DND-41 (cell line): ENCODE measurements around the gene ITGA11.

Source experiments
- ATAC-seq: fragments of 200-7000 bp; cut with Tn5 transposase; 3 replicates; pipeline ENCODE4 v1.9.1; 2021; ENCODE audit warnings: low read depth; ENCODE audit not compliant: insufficient read depth
- DNase-seq: peaks from one replicate; pipeline ENCODE4 v3.0.0-alpha.2; 2020
- H2AFZ ChIP-seq: 2 replicates; pipeline ENCODE4 v1.6.0; 2012; ENCODE audit warnings: low read depth, low read length
- H3K27ac ChIP-seq: 2 replicates; pipeline ENCODE4 v1.5.1; 2012; ENCODE audit warnings: low read length, inconsistent platforms
- H3K27me3 ChIP-seq: fragments of 200-600 bp; sonication (generic); 2 replicates; pipeline ENCODE4 v1.6.0; 2012; ENCODE audit warnings: low read length, mild to moderate bottlenecking, inconsistent platforms; ENCODE audit not compliant: insufficient read depth, poor library complexity
- H3K36me3 ChIP-seq: 2 replicates; pipeline ENCODE4 v1.5.1; 2012; ENCODE audit warnings: low read length, inconsistent platforms; ENCODE audit not compliant: insufficient read depth
- H3K4me1 ChIP-seq: 2 replicates; pipeline ENCODE4 v1.5.1; 2012; ENCODE audit warnings: mild to moderate bottlenecking, low read length; ENCODE audit not compliant: insufficient read depth
- H3K4me2 ChIP-seq: 2 replicates; pipeline ENCODE4 v1.6.0; 2012; ENCODE audit warnings: mild to moderate bottlenecking, moderate library complexity, low read length, inconsistent platforms; ENCODE audit not compliant: insufficient read depth
- H3K4me3 ChIP-seq, 2 experiments: fragments of 200-600 bp in 1 of 2; shearing (Covaris generic) in 1 of 2; 2 replicates each; pipeline ENCODE4 v1.5.1; 2012 to 2016; ENCODE audit warnings: inconsistent platforms in 2 of 2, low read length in 2 of 2, mild to moderate bottlenecking in 2 of 2, low read depth in 1 of 2, moderate library complexity in 1 of 2
- H3K79me2 ChIP-seq: 2 replicates; pipeline ENCODE4 v1.6.0; 2012; ENCODE audit warnings: low read length, inconsistent platforms; ENCODE audit not compliant: insufficient read depth
- H3K9ac ChIP-seq: 2 replicates; pipeline ENCODE4 v1.6.0; 2012; ENCODE audit warnings: low read depth, mild to moderate bottlenecking, inconsistent platforms, low read length, moderate library complexity
- H3K9me3 ChIP-seq: 2 replicates; pipeline ENCODE4 v1.5.1; 2012; ENCODE audit warnings: low read length, moderate library complexity, mild to moderate bottlenecking, inconsistent platforms; ENCODE audit not compliant: insufficient read depth, severe bottlenecking
- H4K20me1 ChIP-seq: 2 replicates; pipeline ENCODE4 v1.6.0; 2012; ENCODE audit warnings: low read length; ENCODE audit not compliant: insufficient read depth
- CTCF ChIP-seq: IDR thresholded peaks from 2 replicates; pipeline ENCODE4 v1.5.1; 2012; ENCODE audit warnings: borderline replicate concordance, low read length, moderate library complexity, mild to moderate bottlenecking; ENCODE audit not compliant: poor library complexity, severe bottlenecking; ENCODE audit errors: extremely low read depth
- EZH2 ChIP-seq: IDR thresholded peaks from 3 replicates; pipeline ENCODE4 v1.6.1; 2012; ENCODE audit warnings: borderline replicate concordance, low read depth, mild to moderate bottlenecking, moderate library complexity, low read length, inconsistent platforms; ENCODE audit not compliant: severe bottlenecking

Gene ITGA11

GRCh38 chr15:68419301-68420175 is 12.4 kb downstream of the ITGA11 start:
- no peaks in the 10 kb centered on the region for H4K20me1 ChIP-seq
- H3K27me3 ChIP-seq = no peaks in the 10 kb centered on the region
- H2AFZ ChIP-seq = no peak overlapping the region
- DNase-seq (no peak), ATAC-seq (no peak)
- H3K27ac ChIP-seq = no peak overlapping the region
- H3K4me3 ChIP-seq = no peak overlapping the region
- no peaks in the 10 kb centered on the region for H3K36me3 ChIP-seq
- no peaks in the 10 kb centered on the region for H3K4me1 ChIP-seq
- H3K79me2 ChIP-seq = no peaks in the 10 kb centered on the region
- H3K9ac ChIP-seq = no peak overlapping the region
- TF ChIP-seq EZH2 = no peak
- no peak for TF ChIP-seq CTCF
- no peak overlapping the region for H3K4me2 ChIP-seq
- H3K9me3 ChIP-seq = no peaks in the 10 kb centered on the region

- no peak for TF ChIP-seq CTCF
- no peak for TF ChIP-seq EZH2
- no peak overlapping the region for H3K27ac ChIP-seq
- H3K36me3 ChIP-seq = no peaks in the 10 kb centered on the region
- H3K9ac ChIP-seq = no peak overlapping the region
- no peaks in the 10 kb centered on the region for H4K20me1 ChIP-seq
- no peak overlapping the region for H3K4me2 ChIP-seq
- no peaks in the 10 kb centered on the region for H3K4me1 ChIP-seq
- no peak for DNase-seq
- H3K27me3 ChIP-seq = no peaks in the 10 kb centered on the region
- no peak overlapping the region for H3K4me3 ChIP-seq
- no peaks in the 10 kb centered on the region for H3K79me2 ChIP-seq
- H3K9me3 ChIP-seq = no peaks in the 10 kb centered on the region
- no peak for ATAC-seq
- no peak overlapping the region for H2AFZ ChIP-seq
These were observed 13.3 kb downstream of the ITGA11 start for GRCh38 chr15:68418611-68419161.

- no peak overlapping the region for H3K9ac ChIP-seq
- no peak overlapping the region for H3K4me3 ChIP-seq
- H3K79me2 ChIP-seq = no peaks in the 10 kb centered on the region
These were observed 14.1 kb downstream of the ITGA11 start for GRCh38 chr15:68417897-68418296.

More at GRCh38 chr15:68417897-68418296, 14.1 kb downstream of the ITGA11 start:
- Histone ChIP-seq H4K20me1 (no peaks in the 10 kb centered on the region), H3K9me3 (no peaks in the 10 kb centered on the region), H3K36me3 (no peaks in the 10 kb centered on the region), H3K4me2 (no peak overlapping the region), H3K27me3 (no peaks in the 10 kb centered on the region), H3K4me1 (no peaks in the 10 kb centered on the region), H2AFZ (no peak overlapping the region), H3K27ac (no peak overlapping the region)
- no peak for DNase-seq
- no peak for ATAC-seq
- no peak for TF ChIP-seq EZH2
- no peak for TF ChIP-seq CTCF
